Measurements from ENCODE around the gene TMTC2.
A peak's percentile ranks its signal among the peaks of the same experiment; 100 is the strongest.
"Not testable (repeated sequence)": the region's sequence is repeated elsewhere in the genome, so short reads cannot be mapped to it uniquely, and the experiment has no call there.

The TMTC2 gene

GRCh38 chr12:82835217-82835616 lies 148.5 kb downstream of the TMTC2 start:
- TF ChIP-seq, protein P1, sequence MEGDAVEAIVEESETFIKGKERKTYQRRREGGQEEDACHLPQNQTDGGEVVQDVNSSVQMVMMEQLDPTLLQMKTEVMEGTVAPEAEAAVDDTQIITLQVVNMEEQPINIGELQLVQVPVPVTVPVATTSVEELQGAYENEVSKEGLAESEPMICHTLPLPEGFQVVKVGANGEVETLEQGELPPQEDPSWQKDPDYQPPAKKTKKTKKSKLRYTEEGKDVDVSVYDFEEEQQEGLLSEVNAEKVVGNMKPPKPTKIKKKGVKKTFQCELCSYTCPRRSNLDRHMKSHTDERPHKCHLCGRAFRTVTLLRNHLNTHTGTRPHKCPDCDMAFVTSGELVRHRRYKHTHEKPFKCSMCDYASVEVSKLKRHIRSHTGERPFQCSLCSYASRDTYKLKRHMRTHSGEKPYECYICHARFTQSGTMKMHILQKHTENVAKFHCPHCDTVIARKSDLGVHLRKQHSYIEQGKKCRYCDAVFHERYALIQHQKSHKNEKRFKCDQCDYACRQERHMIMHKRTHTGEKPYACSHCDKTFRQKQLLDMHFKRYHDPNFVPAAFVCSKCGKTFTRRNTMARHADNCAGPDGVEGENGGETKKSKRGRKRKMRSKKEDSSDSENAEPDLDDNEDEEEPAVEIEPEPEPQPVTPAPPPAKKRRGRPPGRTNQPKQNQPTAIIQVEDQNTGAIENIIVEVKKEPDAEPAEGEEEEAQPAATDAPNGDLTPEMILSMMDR (conservative IDR thresholded peaks at IDR 0.05; ENCODE audit: low read length), result no peak
- no peak overlapping the region for H3K4me3 ChIP-seq (ENCODE audit: low read length)
- DNase-seq (ENCODE audit: low read depth), result peak; percentile 21

DNA sequence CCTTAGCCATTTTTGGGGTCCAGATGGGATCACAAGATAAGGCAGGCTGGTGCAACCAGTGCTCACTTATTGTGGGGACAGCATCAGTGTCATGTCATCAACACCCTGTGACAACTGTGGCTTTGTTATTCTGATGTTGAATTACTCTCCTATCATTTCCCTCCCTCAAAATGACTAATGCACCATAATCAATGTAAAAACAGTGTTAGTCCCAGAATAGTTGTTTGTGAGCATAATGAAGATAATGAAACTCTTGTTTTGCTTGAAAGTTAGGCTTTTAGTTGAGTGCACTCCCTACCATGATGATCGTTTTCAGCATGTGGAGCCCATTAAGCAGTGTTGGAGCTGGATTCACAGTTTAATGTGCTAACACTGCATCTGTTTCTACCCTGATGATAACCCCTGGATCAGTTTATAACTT lies 151.4 kb downstream of the TMTC2 start:
- DNase-seq (ENCODE audit: low read depth), result no peak
- TF ChIP-seq, protein P1 (conservative IDR thresholded peaks at IDR 0.05; ENCODE audit: low read length), result no peak
- no peak overlapping the region for H3K4me3 ChIP-seq (ENCODE audit: low read length)

DNA sequence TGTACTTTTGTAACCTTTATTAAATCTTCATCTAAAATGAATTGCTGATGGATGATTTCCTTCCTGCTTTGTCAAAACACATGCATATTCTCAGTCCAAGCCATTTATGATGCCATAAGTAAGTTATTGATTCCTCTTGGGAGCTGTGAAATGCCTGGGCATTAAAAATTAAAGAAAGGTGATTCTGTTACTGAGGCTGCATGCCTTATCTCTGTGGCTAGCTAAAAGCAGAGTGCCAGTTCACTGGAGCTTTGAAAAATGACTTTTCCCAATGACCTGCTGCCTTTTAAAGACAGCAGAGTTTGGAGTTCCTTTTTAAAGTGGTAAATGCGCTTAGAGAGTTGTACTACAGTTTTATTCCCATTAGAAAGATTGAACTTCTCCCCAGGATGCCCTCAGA lies 152.1 kb downstream of the TMTC2 start:
- no peak overlapping the region for H3K4me3 ChIP-seq (ENCODE audit: low read length)
- TF ChIP-seq, protein P1 (conservative IDR thresholded peaks at IDR 0.05; ENCODE audit: low read length), result no peak
- DNase-seq (ENCODE audit: low read depth), result no peak

- no peak for DNase-seq (ENCODE audit: low read depth)
- TF ChIP-seq, protein P1 (conservative IDR thresholded peaks at IDR 0.05; ENCODE audit: low read length), result no peak
- no peak overlapping the region for H3K4me3 ChIP-seq (ENCODE audit: low read length)
Measured at GRCh38 chr12:82839796-82840195, 153.1 kb downstream of the TMTC2 start.

- H3K4me3 ChIP-seq (ENCODE audit: low read length), result no peak overlapping the region
- DNase-seq (ENCODE audit: low read depth), result peak; percentile 4
- TF ChIP-seq, protein P1 (conservative IDR thresholded peaks at IDR 0.05; ENCODE audit: low read length), result no peak
Measured at GRCh38 chr12:82841487-82841904, 154.8 kb downstream of the TMTC2 start.

DNA sequence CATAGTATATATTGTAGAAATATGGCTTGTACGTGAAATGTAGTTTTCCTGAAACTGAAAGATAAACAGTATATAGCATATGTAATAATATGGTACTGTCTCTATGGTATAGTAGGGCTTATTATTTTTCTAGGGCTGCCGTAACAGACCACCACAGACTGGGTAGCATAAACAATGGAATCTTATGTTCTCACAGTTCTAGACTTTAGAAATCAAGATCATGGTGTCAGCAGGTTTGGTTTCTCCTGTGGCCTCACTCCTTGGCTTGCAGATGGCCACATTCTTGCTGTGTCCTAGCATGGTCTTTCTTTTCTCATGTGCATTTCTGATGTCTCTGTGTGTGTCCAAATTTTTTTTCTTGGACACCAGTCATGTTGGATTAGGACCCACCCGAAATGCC lies 155.8 kb downstream of the TMTC2 start:
- TF ChIP-seq, protein P1 (conservative IDR thresholded peaks at IDR 0.05; ENCODE audit: low read length), result no peak
- DNase-seq (ENCODE audit: low read depth), result no peak

GRCh38 chr12:82845076-82845475 lies 158.4 kb downstream of the TMTC2 start:
- not testable (repeated sequence) for DNase-seq (ENCODE audit: low read depth); H3K4me3 ChIP-seq (ENCODE audit: low read length)

More for the DNA sequence above, 155.8 kb downstream of the TMTC2 start:
- H3K4me3 ChIP-seq (ENCODE audit: low read length), result no peak overlapping the region

DNA sequence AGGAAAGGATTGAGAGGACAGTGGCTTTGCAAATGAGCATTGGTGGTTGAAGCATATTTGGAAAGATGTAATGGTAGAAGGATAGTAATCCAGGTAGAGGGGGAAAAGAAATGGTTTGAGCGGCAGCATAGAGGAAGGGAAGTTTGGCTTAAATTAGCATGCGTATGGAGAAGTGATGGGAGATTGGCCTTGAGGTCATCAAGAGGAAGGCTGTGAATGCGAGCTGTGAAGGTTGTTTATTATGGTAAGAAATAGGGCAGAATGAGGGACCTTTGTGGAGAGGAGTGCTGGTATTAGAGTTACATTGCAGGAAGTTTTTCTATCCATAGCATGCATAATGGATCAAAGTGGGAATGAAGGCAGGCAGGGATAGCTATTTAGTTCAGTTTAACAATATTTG lies 162.1 kb downstream of the TMTC2 start:
- DNase-seq (ENCODE audit: low read depth), result no peak
- no peak overlapping the region for H3K4me3 ChIP-seq (ENCODE audit: low read length)
- TF ChIP-seq, protein P1 (conservative IDR thresholded peaks at IDR 0.05; ENCODE audit: low read length), result no peak
